Iris pigment epithelial cell (primary cell): ENCODE data around the gene HIP1.
A peak's percentile ranks its signal among the peaks of the same experiment; 100 is the strongest.

Experiments used
- DNase-seq: peaks from one replicate; pipeline ENCODE4 v3.0.0-alpha.2; 2011; ENCODE audit warnings: low read depth

The HIP1 gene

GRCh38 chr7:75669579-75669978 is 69.2 kb downstream of the HIP1 start:
- DNase-seq: no peak

GRCh38 chr7:75667938-75668337 is 70.8 kb downstream of the HIP1 start:
- DNase-seq: no peak

- DNase-seq: no peak
These were observed 75.3 kb downstream of the HIP1 start for GRCh38 chr7:75663302-75663907.

- DNase-seq: no peak
These were observed 76.0 kb downstream of the HIP1 start for GRCh38 chr7:75662579-75663301.

- DNase-seq: no peak
These were observed 78.0 kb downstream of the HIP1 start for GRCh38 chr7:75660566-75661215.

GRCh38 chr7:75658802-75659201 is 79.9 kb downstream of the HIP1 start:
- DNase-seq: no peak

- no peak for DNase-seq
These were observed 80.4 kb downstream of the HIP1 start for GRCh38 chr7:75658369-75658768.

- no peak for DNase-seq
These were observed 80.9 kb downstream of the HIP1 start for GRCh38 chr7:75657866-75658265.

- DNase-seq: no peak
These were observed 82.0 kb downstream of the HIP1 start for GRCh38 chr7:75656740-75657139.

GRCh38 chr7:75655536-75655935 is 83.2 kb downstream of the HIP1 start:
- DNase-seq: no peak

- no peak for DNase-seq
These were observed 83.9 kb downstream of the HIP1 start for GRCh38 chr7:75654855-75655254.

GRCh38 chr7:75653651-75654050 is 85.1 kb downstream of the HIP1 start:
- DNase-seq: no peak

GRCh38 chr7:75652788-75653187 is 86.0 kb downstream of the HIP1 start:
- no peak for DNase-seq

- DNase-seq: no peak
These were observed 88.1 kb downstream of the HIP1 start for GRCh38 chr7:75650681-75651080.

GRCh38 chr7:75650062-75650461 is 88.7 kb downstream of the HIP1 start:
- no peak for DNase-seq

GRCh38 chr7:75649462-75649861 is 89.3 kb downstream of the HIP1 start:
- no peak for DNase-seq

- no peak for DNase-seq
These were observed 90.9 kb downstream of the HIP1 start for GRCh38 chr7:75647709-75648438.

- DNase-seq: no peak
These were observed 92.1 kb downstream of the HIP1 start for GRCh38 chr7:75646571-75647102.

GRCh38 chr7:75645570-75645969 is 93.2 kb downstream of the HIP1 start:
- DNase-seq: no peak

GRCh38 chr7:75644589-75644988 is 94.2 kb downstream of the HIP1 start:
- no peak for DNase-seq

GRCh38 chr7:75642810-75643486 is 95.8 kb downstream of the HIP1 start:
- peak; percentile 80 for DNase-seq

GRCh38 chr7:75640201-75640600 is 98.5 kb downstream of the HIP1 start:
- no peak for DNase-seq
